ENCODE results near the gene AKTIP.
A peak's percentile ranks its signal among the peaks of the same experiment; 100 is the strongest.
"Not testable (repeated sequence)": the region's sequence is repeated elsewhere in the genome, so short reads cannot be mapped to it uniquely, and the experiment has no call there.

AKTIP gene

GRCh38 chr16:53515259-53515658, 12.2 kb upstream of the AKTIP start:
- DNase-seq (ENCODE audit: low read depth), result no peak

- not testable (repeated sequence) for DNase-seq (ENCODE audit: low read depth)
Observed at GRCh38 chr16:53512795-53513194, 9.8 kb upstream of the AKTIP start.

GRCh38 chr16:53511403-53512280, 8.6 kb upstream of the AKTIP start:
- DNase-seq (ENCODE audit: low read depth), result no peak

GRCh38 chr16:53511084-53511402, 8.0 kb upstream of the AKTIP start:
- DNase-seq (ENCODE audit: low read depth), result no peak

GRCh38 chr16:53510704-53511070, 7.7 kb upstream of the AKTIP start:
- DNase-seq (ENCODE audit: low read depth), result no peak

- DNase-seq (ENCODE audit: low read depth), result no peak
Observed at GRCh38 chr16:53509906-53510703, 7.1 kb upstream of the AKTIP start.

GRCh38 chr16:53507464-53508179, 4.6 kb upstream of the AKTIP start:
- no peak for DNase-seq (ENCODE audit: low read depth)

- no peak for DNase-seq (ENCODE audit: low read depth)
Observed at GRCh38 chr16:53506254-53506653, 3.2 kb upstream of the AKTIP start.

- DNase-seq (ENCODE audit: low read depth), result no peak
Observed at GRCh38 chr16:53504665-53505064, 1.7 kb upstream of the AKTIP start.

GRCh38 chr16:53503991-53504663, 1.1 kb upstream of the AKTIP start:
- no peak for DNase-seq (ENCODE audit: low read depth)

- peak; percentile 100 for DNase-seq (ENCODE audit: low read depth)
Observed at GRCh38 chr16:53503270-53503923, 388 bp upstream of the AKTIP start.

- no peak for DNase-seq (ENCODE audit: low read depth)
Observed at GRCh38 chr16:53501216-53501859, 1.7 kb downstream of the AKTIP start.

GRCh38 chr16:53498984-53499383, 4.0 kb downstream of the AKTIP start:
- DNase-seq (ENCODE audit: low read depth), result no peak

- DNase-seq (ENCODE audit: low read depth), result no peak
Observed at GRCh38 chr16:53495325-53495724, 7.7 kb downstream of the AKTIP start.

GRCh38 chr16:53494636-53495035, 8.4 kb downstream of the AKTIP start:
- DNase-seq (ENCODE audit: low read depth), result no peak

GRCh38 chr16:53492503-53492902, 10.5 kb downstream of the AKTIP start:
- DNase-seq (ENCODE audit: low read depth), result no peak

GRCh38 chr16:53489755-53490154, 13.3 kb downstream of the AKTIP start:
- DNase-seq (ENCODE audit: low read depth), result no peak

GRCh38 chr16:53486230-53486629, 16.8 kb downstream of the AKTIP start:
- no peak for DNase-seq (ENCODE audit: low read depth)

- DNase-seq (ENCODE audit: low read depth), result no peak
Observed at GRCh38 chr16:53484542-53484941, 18.5 kb downstream of the AKTIP start.

- no peak for DNase-seq (ENCODE audit: low read depth)
Observed at GRCh38 chr16:53482123-53482522, 20.9 kb downstream of the AKTIP start.

GRCh38 chr16:53480394-53480793, 22.6 kb downstream of the AKTIP start:
- DNase-seq (ENCODE audit: low read depth), result no peak
